ENCODE data around the gene C3orf33. TPM values are rescaled to one million over a fixed set of nuclear protein-coding genes. Genes with fewer than 3 reads are reported as not detected.

Gene C3orf33
- total and polyA plus RNA-seq, 2 of the 13 experiments (the other 11 are each of a cell fraction or from before 2014, with no cell fraction given) = 9.2 to 12.6 TPM

- TF ChIP-seq ZBTB33 (CRISPR knock-in tag; IDR thresholded peaks at IDR 0.05) (peak; percentile 65; the same call in 1 of the 2 replicates), MAFK (conservative IDR thresholded peaks at IDR 0.05 in 1 of 2, IDR thresholded peaks at IDR 0.05 in 1 of 2; ENCODE audit: low read length in 2 of 2) (peak; percentile 52 to 58; a peak in 2 of 4 replicates), ZNF577 (CRISPR knock-in tag; IDR thresholded peaks at IDR 0.05; ENCODE audit: borderline replicate concordance, low read depth) (no peak)
These were observed 14.9 kb downstream of the C3orf33 start (continued) for GRCh38 chr3:155791190-155791589.

GRCh38 chr3:155790272-155790925 is 15.7 kb downstream of the C3orf33 start:
- 0 out of 2 replicates have a peak, but pooled peaks cover 7% of the 10 kb centered on the region for H3K4me1 ChIP-seq (ENCODE audit: insufficient read depth, low read length)
- FAIRE-seq (no peak), DNase-seq (ENCODE audit: low spot score) (no peak), ATAC-seq (no peak)
- no peaks in the 10 kb centered on the region for H3K9me3 ChIP-seq (ENCODE audit: low read length)
- H3K4me3 ChIP-seq (replicated peaks in 1 of 3; ENCODE audit: insufficient read depth in 1 of 3, low read depth in 2 of 3, low read length in 3 of 3) = no peak overlapping the region
- intact Hi-C loops (cut with micrococcal nuclease; ENCODE audit: unreplicated experiment) (no loop called here), in situ Hi-C loops (cut with HindIII; ENCODE audit: extremely low pct_ligation_motif_present, low pct_unique_long_range_greater_than_20kb) (no loop called here)
- CTCF ChIA-PET (ENCODE audit: low intra/inter-chr PET ratio, low total read pairs) = no interaction called here
- TF ChIP-seq ZBTB38 (CRISPR knock-in tag; IDR thresholded peaks at IDR 0.05) = no peak
- TF ChIP-seq YY1 (IDR thresholded peaks at IDR 0.05; ENCODE audit: insufficient read depth, insufficient replicate concordance, low read depth, low read length) = no peak
- no peak for TF ChIP-seq ATF3 (CRISPR knock-in tag; IDR thresholded peaks at IDR 0.05)
- TF ChIP-seq CC2D1A (CRISPR knock-in tag; IDR thresholded peaks at IDR 0.05) = no peak
- no peak for TF ChIP-seq U2AF1 (optimal IDR thresholded peaks at IDR 0.05; ENCODE audit: low read depth, low read length)
- no peak for TF ChIP-seq ZFP36 (IDR thresholded peaks at IDR 0.05; ENCODE audit: borderline replicate concordance, low read depth, low read length, partially characterized antibody)
- no peak for TF ChIP-seq KDM3A (CRISPR knock-in tag; IDR thresholded peaks at IDR 0.05; ENCODE audit: low read depth)
- POLR2A ChIA-PET = no interaction called here
- peaks cover 2 to 15% of the 10 kb centered on the region in 2 experiments; a peak in 2 of 5 replicates for H3K36me3 ChIP-seq (replicated peaks in 1 of 2; ENCODE audit: control insufficient read depth in 1 of 2, insufficient read depth in 2 of 2, low read length in 2 of 2)
- no peak overlapping the region for H3K4me2 ChIP-seq (ENCODE audit: low read depth, low read length)
- H2AFZ ChIP-seq (ENCODE audit: low read length) = no peak overlapping the region
- H3K9ac ChIP-seq (ENCODE audit: insufficient read depth, low read depth, low read length) = no peak overlapping the region
- no peak overlapping the region for H3K27ac ChIP-seq (ENCODE audit: extremely low read length, insufficient read depth, low read length)
- peaks cover 6% of the 10 kb centered on the region for H3K79me2 ChIP-seq (ENCODE audit: insufficient read depth, low read length)
- BruUV-seq (replicated peaks) = no TSS peak
- H3K27me3 ChIP-seq (ENCODE audit: control insufficient read depth in 1 of 2, insufficient read depth in 2 of 2, low read length in 2 of 2) = no peaks in the 10 kb centered on the region
- H4K20me1 ChIP-seq (ENCODE audit: insufficient read depth, low read length) = no peaks in the 10 kb centered on the region; the same call in 1 of the 2 replicates
- WGBS (ENCODE audit: low lambda C conversion rate) = 96% methylated on average over 4 of the region's 4 CpGs

All from HepG2 (cell line).